Activated naive CD4-positive, alpha-beta T cell (primary cell): Measurements from ENCODE around the gene DHX34.
"Not testable (repeated sequence)": the region's sequence is repeated elsewhere in the genome, so short reads cannot be mapped to it uniquely, and the experiment has no call there.

ENCODE experiments used
- DNase-seq, 4 experiments: peaks; one replicate each; lab custom pipeline; 2025; lab: John Stamatoyannopoulos, UW

DHX34 gene, protein sequence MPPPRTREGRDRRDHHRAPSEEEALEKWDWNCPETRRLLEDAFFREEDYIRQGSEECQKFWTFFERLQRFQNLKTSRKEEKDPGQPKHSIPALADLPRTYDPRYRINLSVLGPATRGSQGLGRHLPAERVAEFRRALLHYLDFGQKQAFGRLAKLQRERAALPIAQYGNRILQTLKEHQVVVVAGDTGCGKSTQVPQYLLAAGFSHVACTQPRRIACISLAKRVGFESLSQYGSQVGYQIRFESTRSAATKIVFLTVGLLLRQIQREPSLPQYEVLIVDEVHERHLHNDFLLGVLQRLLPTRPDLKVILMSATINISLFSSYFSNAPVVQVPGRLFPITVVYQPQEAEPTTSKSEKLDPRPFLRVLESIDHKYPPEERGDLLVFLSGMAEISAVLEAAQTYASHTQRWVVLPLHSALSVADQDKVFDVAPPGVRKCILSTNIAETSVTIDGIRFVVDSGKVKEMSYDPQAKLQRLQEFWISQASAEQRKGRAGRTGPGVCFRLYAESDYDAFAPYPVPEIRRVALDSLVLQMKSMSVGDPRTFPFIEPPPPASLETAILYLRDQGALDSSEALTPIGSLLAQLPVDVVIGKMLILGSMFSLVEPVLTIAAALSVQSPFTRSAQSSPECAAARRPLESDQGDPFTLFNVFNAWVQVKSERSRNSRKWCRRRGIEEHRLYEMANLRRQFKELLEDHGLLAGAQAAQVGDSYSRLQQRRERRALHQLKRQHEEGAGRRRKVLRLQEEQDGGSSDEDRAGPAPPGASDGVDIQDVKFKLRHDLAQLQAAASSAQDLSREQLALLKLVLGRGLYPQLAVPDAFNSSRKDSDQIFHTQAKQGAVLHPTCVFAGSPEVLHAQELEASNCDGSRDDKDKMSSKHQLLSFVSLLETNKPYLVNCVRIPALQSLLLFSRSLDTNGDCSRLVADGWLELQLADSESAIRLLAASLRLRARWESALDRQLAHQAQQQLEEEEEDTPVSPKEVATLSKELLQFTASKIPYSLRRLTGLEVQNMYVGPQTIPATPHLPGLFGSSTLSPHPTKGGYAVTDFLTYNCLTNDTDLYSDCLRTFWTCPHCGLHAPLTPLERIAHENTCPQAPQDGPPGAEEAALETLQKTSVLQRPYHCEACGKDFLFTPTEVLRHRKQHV

DNA sequence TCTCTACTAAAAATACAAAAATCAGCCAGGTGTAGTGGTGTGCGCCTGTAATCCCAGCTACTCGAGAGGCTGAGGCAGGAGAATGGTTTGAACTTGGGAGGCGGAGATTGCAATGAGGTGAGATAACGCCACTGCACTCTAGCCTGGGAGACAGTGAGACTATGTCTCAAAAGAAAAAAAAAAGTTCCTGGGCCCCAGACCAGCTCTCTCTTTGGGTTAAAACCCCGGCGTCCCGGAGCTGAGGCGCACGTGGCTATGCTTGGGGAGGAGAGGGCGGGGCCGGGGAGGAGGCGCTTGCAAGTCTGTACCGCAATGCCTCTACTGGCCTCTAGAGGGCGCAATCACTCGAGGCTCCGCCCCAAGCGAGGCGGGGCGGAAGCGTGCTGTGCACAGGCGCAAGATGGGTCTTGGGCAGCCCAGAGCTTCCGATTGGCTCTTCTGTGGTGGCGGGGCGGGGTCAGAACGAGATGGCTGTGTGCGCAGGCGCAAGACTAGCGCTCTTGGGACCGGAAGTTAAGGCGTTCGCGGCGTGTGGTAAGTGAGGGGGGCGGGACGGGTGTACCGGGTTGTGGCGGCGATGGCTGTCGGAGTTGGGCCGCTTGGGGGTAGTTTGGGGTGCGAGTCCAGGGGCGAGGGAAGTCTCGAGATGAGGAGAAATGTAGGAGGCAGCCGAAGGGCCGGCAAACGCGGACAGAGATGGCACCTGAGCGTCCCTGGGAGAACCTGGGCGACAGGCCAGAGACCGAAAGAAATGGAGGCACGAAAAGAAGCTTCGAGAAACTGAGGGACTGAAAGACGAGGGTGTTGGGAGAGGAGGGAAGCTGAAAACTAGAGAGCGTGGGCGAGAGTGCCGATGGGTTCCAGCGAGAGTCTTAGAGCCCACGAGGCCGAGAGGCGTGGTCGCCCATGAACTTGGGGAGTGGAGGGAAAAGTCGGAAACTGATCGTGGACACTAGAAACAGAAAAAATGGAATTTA, at the start of gene DHX34:
DHX34 (plus strand) TSS at position 497 of the 977 bp plus-strand sequence. CDS start 3,716 bp downstream, outside the sequence.
- peak; percentile 95 to 98 (median 98) for DNase-seq

DNA sequence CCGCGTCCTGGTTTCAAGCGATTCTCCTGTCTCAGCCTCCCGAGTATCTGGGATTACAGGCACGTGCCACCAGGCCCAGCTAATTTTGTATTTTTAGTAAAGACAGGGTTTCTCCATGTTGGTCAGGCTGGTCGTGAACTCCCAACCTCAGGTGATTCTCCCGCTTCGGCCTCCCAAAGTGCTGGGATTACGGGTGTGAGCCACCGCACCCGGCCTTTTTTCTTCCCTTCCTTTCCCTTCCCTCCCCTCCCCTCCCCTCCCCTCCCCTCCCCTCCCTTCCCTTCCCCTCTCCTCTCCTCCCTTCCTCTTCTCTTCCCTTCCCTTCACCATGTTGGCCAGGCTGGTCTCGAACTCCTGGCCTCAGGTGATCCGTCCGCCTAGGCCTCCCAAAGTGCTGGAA, 48.2 kb upstream of the DHX34 start:
- DNase-seq = not testable (repeated sequence)

DNA sequence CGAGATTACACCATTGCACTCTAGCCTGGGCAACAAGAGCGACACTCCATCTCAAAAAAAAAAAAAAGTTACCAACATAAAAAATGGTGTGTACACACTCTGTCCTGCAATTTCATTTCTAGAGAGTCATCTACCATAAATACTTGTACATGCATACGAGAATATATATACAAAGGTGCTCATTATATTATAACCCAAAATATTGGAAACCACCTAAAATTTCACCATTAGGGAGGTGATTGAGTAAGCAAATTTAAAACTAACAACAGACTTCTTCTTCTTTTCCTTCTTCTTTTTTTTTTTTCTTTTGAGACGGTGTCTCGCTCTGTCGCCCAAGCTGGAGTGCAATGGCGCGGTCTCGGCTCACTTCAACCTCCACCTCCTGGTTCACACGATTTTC, 46.9 kb upstream of the DHX34 start:
- DNase-seq = no peak

- no peak for DNase-seq
Measured at GRCh38 chr19:47303966-47304365, 45.1 kb upstream of the DHX34 start.

GRCh38 chr19:47305309-47305751, 43.8 kb upstream of the DHX34 start:
- peak; percentile 13 to 51 (median 26) for DNase-seq

DNA sequence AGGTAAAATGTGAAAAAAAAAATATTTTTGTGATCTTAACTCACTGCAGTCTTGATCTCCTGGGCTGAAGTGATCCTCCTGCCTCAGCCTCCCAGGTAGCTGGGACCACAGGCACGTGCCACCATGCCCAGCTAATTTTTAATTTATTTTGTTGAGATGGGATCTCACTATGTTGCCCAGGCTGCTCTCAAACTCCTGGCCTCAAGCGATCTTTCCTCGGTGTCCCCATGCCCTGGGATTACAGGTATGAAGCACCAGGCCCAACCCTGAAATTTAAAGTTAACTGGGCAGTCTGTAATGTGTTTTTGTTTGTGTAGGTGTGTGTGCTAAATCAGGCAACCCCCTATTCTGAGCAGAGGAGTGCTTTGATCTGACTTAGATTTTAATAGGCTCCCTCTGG, 42.8 kb upstream of the DHX34 start:
- no peak for DNase-seq

- no peak for DNase-seq
Measured at GRCh38 chr19:47309038-47309437, 40.1 kb upstream of the DHX34 start.

GRCh38 chr19:47309608-47310007, 39.5 kb upstream of the DHX34 start, which contains the start of gene C5AR1:
TSS of gene C5AR1 (plus strand) at chr19:47309861. CDS start at chr19:47309896, 35 bp downstream.
- no peak for DNase-seq

- no peak for DNase-seq
Measured at GRCh38 chr19:47310323-47310722, 38.8 kb upstream of the DHX34 start.

GRCh38 chr19:47310819-47311218, 38.3 kb upstream of the DHX34 start:
- DNase-seq = no peak

DNA sequence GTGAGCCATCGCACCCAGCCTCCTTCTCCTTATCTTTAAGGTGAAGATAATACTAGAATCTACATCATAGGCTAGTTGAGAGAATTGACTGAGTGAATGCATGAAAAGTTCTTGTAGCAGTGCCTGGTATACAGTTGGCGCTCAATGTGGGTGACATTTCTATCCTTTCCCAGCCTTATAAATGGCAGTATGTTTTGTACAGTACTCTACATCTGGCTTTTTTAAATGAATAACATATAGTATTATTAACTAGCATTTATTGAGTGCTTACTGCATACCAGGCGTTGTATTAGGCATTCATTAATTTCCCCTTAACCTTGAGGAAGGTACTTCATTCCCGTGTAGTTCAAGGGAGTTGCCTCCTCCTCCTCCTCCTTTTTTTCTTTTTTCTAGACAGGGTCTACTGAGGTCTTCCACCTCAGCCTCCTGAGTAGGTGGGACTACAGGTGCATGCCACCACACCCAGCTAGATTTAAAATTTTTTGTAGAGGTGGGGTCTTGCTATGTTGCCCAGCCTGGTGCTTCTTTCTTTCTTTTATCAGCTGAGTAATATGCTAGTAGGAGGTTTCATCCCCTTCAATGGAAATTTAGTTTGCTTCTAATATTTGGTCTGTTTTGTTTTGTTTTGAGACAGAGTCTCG, 36.6 kb upstream of the DHX34 start:
- no peak for DNase-seq

DNA sequence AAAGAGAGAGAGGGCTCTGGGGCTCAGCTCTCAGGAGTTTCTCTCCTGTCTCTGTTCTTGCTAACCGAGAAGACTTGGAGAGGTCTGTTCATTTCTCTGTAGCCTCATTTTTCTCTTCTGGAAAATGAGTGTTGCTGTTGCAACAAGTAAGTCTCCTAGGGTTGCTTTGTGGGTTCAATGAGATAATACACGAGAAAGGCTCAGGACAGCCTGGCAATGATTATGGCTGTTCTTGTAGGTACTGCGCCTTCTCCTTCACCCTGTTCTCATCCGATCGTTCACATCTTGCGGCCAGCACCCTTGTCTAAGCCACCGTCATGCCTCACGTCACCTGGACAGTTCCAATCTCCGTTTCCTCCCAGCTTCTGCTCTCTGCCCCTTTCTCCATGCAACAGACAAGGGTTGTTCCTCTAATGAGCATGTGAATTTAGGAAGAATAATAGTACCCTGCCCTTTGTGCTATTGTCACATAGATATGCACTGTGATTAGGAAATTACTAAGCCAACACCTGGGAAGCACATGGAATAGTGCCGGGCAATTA, 35.3 kb upstream of the DHX34 start:
- no peak for DNase-seq

DNA sequence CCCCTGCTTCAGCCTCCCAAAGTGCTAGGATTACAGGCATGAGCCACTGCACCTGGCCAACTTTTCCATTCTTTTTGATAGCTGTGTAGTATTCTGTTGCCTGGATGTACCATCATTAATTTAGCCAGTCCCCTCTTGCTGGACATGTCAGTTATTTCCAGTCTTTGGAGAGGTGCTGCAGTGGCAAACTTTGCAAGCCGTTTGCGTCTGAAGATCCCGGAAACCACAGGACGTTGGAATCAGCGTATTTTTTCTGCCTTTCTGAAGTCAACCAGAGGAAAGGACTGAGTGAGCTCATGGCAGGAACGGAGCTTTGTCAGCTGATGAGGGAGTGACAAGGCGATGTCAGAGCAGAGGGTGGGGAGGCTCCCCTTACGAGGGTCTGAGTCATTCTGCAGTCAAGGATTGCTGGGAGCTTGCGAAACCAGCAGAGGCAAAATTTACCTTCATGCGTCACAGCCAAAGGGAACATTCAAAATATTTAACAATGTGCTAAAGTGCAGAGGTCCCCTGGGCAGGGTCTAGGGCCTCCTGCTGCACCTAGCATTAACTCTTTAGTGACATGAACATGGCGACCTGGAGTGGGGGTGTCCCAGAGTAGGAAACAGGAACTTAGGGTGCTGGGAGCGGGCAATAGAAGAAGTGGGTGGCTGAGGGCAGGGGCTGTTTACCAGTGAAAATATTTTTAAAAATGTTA, 33.8 kb upstream of the DHX34 start:
- no peak for DNase-seq

DNA sequence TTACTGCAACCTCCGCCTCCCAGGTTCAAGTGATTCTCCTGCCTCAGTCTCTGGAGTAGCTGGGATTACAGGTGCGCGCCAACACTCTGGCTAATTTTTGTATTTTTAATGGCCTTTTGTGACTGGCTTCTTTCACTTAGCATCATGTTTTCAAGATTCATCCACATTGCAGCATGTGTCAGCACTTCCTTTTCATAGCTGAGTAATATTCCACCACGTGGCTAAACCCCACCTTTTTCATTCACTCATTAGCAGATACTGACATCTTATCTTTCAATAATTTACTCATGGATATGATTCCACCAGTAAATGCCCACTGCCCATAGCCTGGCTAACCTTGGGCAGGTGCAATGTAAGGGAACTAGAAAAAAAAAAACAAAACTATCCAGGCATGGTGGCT, 32.6 kb upstream of the DHX34 start:
- no peak for DNase-seq

- no peak for DNase-seq
Measured at GRCh38 chr19:47319923-47320871, 28.9 kb upstream of the DHX34 start.

GRCh38 chr19:47321630-47322029, 27.5 kb upstream of the DHX34 start:
- DNase-seq = no peak

DNA sequence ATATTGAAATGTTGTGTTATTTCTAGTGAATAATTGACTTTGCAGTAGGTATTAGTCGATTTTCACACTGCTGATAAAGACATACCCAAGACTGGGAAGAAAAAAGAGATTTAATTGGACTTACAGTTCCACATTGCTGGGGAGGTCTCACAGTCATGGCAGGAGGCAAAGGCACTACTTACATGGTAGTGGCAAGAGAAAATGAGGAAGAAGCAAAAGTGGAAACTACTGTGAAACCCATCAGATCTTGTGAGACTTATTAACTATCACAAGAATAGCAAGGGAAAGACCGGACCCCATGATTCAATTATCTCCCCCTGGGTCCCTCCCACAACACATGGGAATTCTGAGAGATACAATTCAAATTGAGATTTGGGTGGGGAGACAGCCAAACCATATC, 27.1 kb upstream of the DHX34 start:
- no peak for DNase-seq

- DNase-seq = no peak
Measured at GRCh38 chr19:47323409-47323808, 25.7 kb upstream of the DHX34 start.
